Naive thymus-derived CD4-positive, alpha-beta T cell (primary cell): ENCODE results near the gene RFX6. TPM values are rescaled to one million over a fixed set of nuclear protein-coding genes. Genes with fewer than 3 reads are reported as not detected.

Experiments
- ATAC-seq: fragments of 150-1000 bp; cut with Tn5 transposase; 2 replicates; pipeline ENCODE4 v1.10.0; 2021; ENCODE audit warnings: mild to moderate bottlenecking, moderate library complexity
- CTCF ChIA-PET: fragments of 350-600 bp; sonication (Branson Sonifier 250); formaldehyde crosslinking; loops from one replicate; lab custom pipeline; 2021; ENCODE audit warnings: antibody characterized with exemption; lab: Charles Lee
- POLR2A ChIA-PET: fragments of 350-600 bp; sonication (Branson Sonifier 250); formaldehyde crosslinking; loops from one replicate; lab custom pipeline; 2021; ENCODE audit warnings: antibody characterized with exemption, inconsistent platforms; lab: Charles Lee
- DNase-seq, 9 donors: peaks; one replicate each; pipeline versions ENCODE4 v3.0.0 to v3.0.0-alpha.2; 2020 to 2022; ENCODE audit warnings: mixed read lengths in 1 of 9
- H3K27ac ChIP-seq: one replicate; pipeline ENCODE4 v1.7.0; 2013; ENCODE audit warnings: mild to moderate bottlenecking, low read depth, low read length, moderate library complexity
- H3K27me3 ChIP-seq, 2 donors: one replicate each; pipeline ENCODE4 v1.7.0; 2013; ENCODE audit warnings: low read length in 2 of 2, mild to moderate bottlenecking in 2 of 2, moderate library complexity in 2 of 2; ENCODE audit not compliant: control insufficient read depth in 2 of 2, insufficient read depth in 2 of 2
- H3K36me3 ChIP-seq, 3 experiments: 1 replicate in 2 of 3; 2 replicates in 1 of 3; pipeline ENCODE4 v1.7.0; 2013; ENCODE audit warnings: low read length in 3 of 3, mild to moderate bottlenecking in 3 of 3, moderate library complexity in 1 of 3; ENCODE audit not compliant: insufficient read depth in 3 of 3, control insufficient read depth in 2 of 3
- H3K4me1 ChIP-seq, 2 donors: one replicate each; pipeline ENCODE4 v1.7.0; 2013; ENCODE audit warnings: low read length in 2 of 2, mild to moderate bottlenecking in 2 of 2, moderate library complexity in 1 of 2; ENCODE audit not compliant: control insufficient read depth in 2 of 2, insufficient read depth in 2 of 2
- H3K4me3 ChIP-seq: 2 replicates; pipeline ENCODE4 v1.7.0; 2013; ENCODE audit warnings: mild to moderate bottlenecking, low read length
- H3K9me3 ChIP-seq, 3 experiments: 1 replicate in 2 of 3; 2 replicates in 1 of 3; pipeline ENCODE4 v1.7.0; 2013; ENCODE audit warnings: low read length in 3 of 3; ENCODE audit not compliant: control insufficient read depth in 2 of 3
- H3K27ac Mint-ChIP-seq, 9 donors: one replicate each; pipeline ENCODE4 v1.8.0; 2020 to 2022; ENCODE audit warnings: mixed read lengths in 9 of 9, mild to moderate bottlenecking in 8 of 9, moderate library complexity in 5 of 9, inconsistent platforms in 2 of 9
- H3K27me3 Mint-ChIP-seq, 5 donors: one replicate each; pipeline ENCODE4 v1.8.0; 2021 to 2022; ENCODE audit warnings: mixed read lengths in 5 of 5, mild to moderate bottlenecking in 1 of 5
- H3K36me3 Mint-ChIP-seq, 5 donors: one replicate each; pipeline ENCODE4 v1.8.0; 2020 to 2022; ENCODE audit warnings: mixed read lengths in 5 of 5, mild to moderate bottlenecking in 3 of 5, inconsistent platforms in 1 of 5
- H3K4me1 Mint-ChIP-seq, 7 donors: one replicate each; pipeline ENCODE4 v1.8.0; 2020 to 2022; ENCODE audit warnings: mixed read lengths in 7 of 7, mild to moderate bottlenecking in 3 of 7, inconsistent platforms in 1 of 7
- H3K4me3 Mint-ChIP-seq, 10 donors: one replicate each; pipeline ENCODE4 v1.8.0; 2020 to 2022; ENCODE audit warnings: mild to moderate bottlenecking in 10 of 10, mixed read lengths in 10 of 10, moderate library complexity in 6 of 10, inconsistent platforms in 2 of 10
- H3K9me3 Mint-ChIP-seq, 11 donors: one replicate each; pipeline ENCODE4 v1.8.0; 2020 to 2022; ENCODE audit warnings: mixed read lengths in 11 of 11, mild to moderate bottlenecking in 4 of 11, inconsistent platforms in 1 of 11, moderate library complexity in 1 of 11
- intact Hi-C, 2 donors: fragments of 100-400 bp; cut with micrococcal nuclease; formaldehyde crosslinking; loops; one replicate each; pipeline ENCODE4 v1.15.1; 2023
- polyA plus RNA-seq, 2 donors: library from polyadenylated mRNA; unstranded; fragments of 300-500 nt; fragmentation: Illumina TruSeq; gene quantifications; one replicate each; pipeline ENCODE4 v1.2.3, GENCODE V29; 2021
- total RNA-seq, 6 experiments: library from RNA in 5 of 6; stranded (reverse) in 5 of 6; gene quantifications; 1 replicate in 5 of 6; 2 replicates in 1 of 6; pipeline ENCODE4 v1.2.3 and lab custom pipeline; 2021 to 2026

The RFX6 gene
- total and polyA plus RNA-seq, 7 experiments from 2014 or later = not detected

DNA sequence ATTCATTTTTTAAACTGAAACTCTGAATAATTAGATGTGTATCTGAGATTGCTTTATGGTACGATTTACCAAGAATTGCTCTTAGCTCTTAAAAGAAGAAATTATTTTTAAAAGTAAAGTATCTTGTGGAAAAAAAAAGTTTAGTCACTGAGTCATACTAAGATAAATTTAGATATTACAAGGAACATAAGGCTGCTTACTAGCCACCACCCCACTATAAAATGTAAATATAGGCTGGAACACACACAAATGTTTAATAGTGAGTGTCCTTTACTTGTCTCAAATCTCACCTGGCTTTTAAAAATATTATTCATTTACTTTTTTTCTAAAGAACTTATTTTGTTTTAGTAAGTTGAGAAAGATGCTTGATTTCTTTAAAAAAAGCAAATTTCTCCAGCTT lies 17.6 kb downstream of the RFX6 start:
- Mint-ChIP-seq H3K9me3 (peaks cover 0 to 7% (median 0%) of the 10 kb centered on the region in 11 donors), H3K36me3 (no peaks in the 10 kb centered on the region), H3K4me1 (no peaks in the 10 kb centered on the region), H3K27me3 (peaks cover 0 to 11% (median 4%) of the 10 kb centered on the region in 5 donors), H3K27ac (no peak overlapping the region), H3K4me3 (no peak overlapping the region)
- Histone ChIP-seq H3K4me1 (no peaks in the 10 kb centered on the region), H3K9me3 (no peaks in the 10 kb centered on the region), H3K36me3 (no peaks in the 10 kb centered on the region), H3K27ac (no peak overlapping the region), H3K4me3 (no peak overlapping the region), H3K27me3 (no peaks in the 10 kb centered on the region)
- ATAC-seq (no peak), DNase-seq (no peak)
- intact Hi-C loops = no loop called here
- ChIA-PET CTCF (no interaction called here), POLR2A (no interaction called here)

GRCh38 chr6:116895935-116896334 lies 18.9 kb downstream of the RFX6 start:
- Histone ChIP-seq H3K36me3 (no peaks in the 10 kb centered on the region), H3K9me3 (no peaks in the 10 kb centered on the region), H3K4me3 (no peak overlapping the region), H3K27ac (no peak overlapping the region), H3K4me1 (no peaks in the 10 kb centered on the region), H3K27me3 (no peaks in the 10 kb centered on the region)
- no peak overlapping the region for H3K4me3 Mint-ChIP-seq
- intact Hi-C loops = no loop called here
- ChIA-PET POLR2A (no interaction called here), CTCF (no interaction called here)
- H3K4me1 Mint-ChIP-seq = no peaks in the 10 kb centered on the region
- no peak overlapping the region for H3K27ac Mint-ChIP-seq
- no peaks in the 10 kb centered on the region for H3K36me3 Mint-ChIP-seq
- DNase-seq (no peak), ATAC-seq (no peak)
- H3K27me3 Mint-ChIP-seq = peaks cover 0 to 11% (median 4%) of the 10 kb centered on the region in 5 donors
- H3K9me3 Mint-ChIP-seq = peaks cover 0 to 7% (median 0%) of the 10 kb centered on the region in 11 donors

DNA sequence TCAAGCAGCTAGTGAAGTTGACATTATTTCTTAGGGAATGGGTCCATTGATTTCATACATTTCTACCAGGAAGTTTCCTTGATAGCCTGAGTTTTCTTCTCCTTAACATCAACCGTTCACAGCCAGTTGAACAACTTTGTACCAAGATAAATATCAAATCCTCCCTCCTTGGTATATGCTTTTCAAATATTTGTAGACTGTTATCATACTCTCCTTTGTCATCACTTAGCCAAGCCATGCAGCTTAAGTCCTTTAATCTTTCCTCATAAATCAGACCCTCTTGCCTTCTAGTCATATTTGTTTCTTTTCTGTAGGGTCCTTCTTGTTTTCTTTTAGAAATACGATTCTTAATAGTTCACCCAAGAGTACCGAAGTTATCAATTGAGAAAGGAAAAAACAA lies 25.6 kb downstream of the RFX6 start:
- no peak for DNase-seq
- peaks cover 0 to 28% (median 10%) of the 10 kb centered on the region in 11 donors for H3K9me3 Mint-ChIP-seq
- no peaks in the 10 kb centered on the region for H3K4me1 Mint-ChIP-seq
- no peaks in the 10 kb centered on the region for H3K9me3 ChIP-seq
- no peak overlapping the region for H3K27ac ChIP-seq
- H3K36me3 ChIP-seq = no peaks in the 10 kb centered on the region
- peaks cover 0 to 5% (median 0%) of the 10 kb centered on the region in 5 donors for H3K36me3 Mint-ChIP-seq
- no peak overlapping the region for H3K27ac Mint-ChIP-seq
- ChIA-PET CTCF (no interaction called here), POLR2A (no interaction called here)
- H3K27me3 Mint-ChIP-seq = peaks cover 0 to 7% (median 4%) of the 10 kb centered on the region in 5 donors
- ATAC-seq = no peak
- intact Hi-C loops = no loop called here
- no peak overlapping the region for H3K4me3 ChIP-seq
- no peak overlapping the region for H3K4me3 Mint-ChIP-seq
- H3K4me1 ChIP-seq = no peaks in the 10 kb centered on the region
- H3K27me3 ChIP-seq = no peaks in the 10 kb centered on the region

DNA sequence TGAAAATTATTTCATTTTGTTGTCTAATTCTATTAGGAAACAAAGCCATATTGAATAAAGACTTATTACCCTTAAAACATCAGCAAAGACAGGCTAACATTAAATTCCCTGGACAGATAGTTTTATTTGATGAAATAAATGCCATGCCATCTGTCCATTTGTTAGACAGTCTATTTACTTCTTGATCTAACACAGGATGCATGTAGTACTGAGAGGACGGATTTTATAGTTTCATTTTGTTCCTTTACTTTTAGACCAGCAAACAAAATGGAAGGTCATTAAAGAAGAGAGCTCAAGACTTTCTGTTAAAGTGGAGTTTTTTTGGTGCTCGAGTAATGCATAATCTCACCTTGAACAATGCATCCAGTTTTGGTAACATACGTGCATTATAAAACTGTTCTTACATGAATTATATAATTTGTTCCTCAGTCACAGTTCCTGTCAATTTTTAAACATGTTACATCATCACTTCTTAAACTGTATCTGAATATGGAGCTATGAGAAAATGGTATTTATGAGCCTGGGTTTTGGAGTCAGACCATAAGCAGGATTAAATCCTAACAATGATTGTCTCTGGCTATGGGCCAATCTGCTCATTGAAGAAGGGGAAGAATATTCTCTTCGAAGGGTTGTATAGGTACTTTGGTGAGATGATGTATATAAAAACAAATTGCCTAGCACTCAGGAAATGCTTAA lies 46.0 kb downstream of the RFX6 start:
- H3K9me3 ChIP-seq = no peaks in the 10 kb centered on the region
- ChIA-PET CTCF (no interaction called here), POLR2A (no interaction called here)
- Mint-ChIP-seq H3K9me3 (no peaks in the 10 kb centered on the region), H3K27me3 (no peaks in the 10 kb centered on the region), H3K4me3 (no peak overlapping the region), H3K4me1 (no peaks in the 10 kb centered on the region), H3K27ac (no peak overlapping the region), H3K36me3 (no peaks in the 10 kb centered on the region)
- no peaks in the 10 kb centered on the region for H3K36me3 ChIP-seq
- H3K27ac ChIP-seq = no peak overlapping the region
- DNase-seq (no peak), ATAC-seq (no peak)
- no peak overlapping the region for H3K4me3 ChIP-seq
- no peaks in the 10 kb centered on the region for H3K27me3 ChIP-seq
- intact Hi-C loops = no loop called here
- no peaks in the 10 kb centered on the region for H3K4me1 ChIP-seq

- ChIA-PET POLR2A (no interaction called here), CTCF (no interaction called here)
- Mint-ChIP-seq H3K4me3 (no peak overlapping the region), H3K27ac (no peak overlapping the region), H3K9me3 (no peaks in the 10 kb centered on the region), H3K4me1 (no peaks in the 10 kb centered on the region), H3K27me3 (no peaks in the 10 kb centered on the region), H3K36me3 (no peaks in the 10 kb centered on the region)
- H3K4me3 ChIP-seq = no peak overlapping the region
- no peaks in the 10 kb centered on the region for H3K27me3 ChIP-seq
- ATAC-seq (no peak), DNase-seq (no peak)
- H3K4me1 ChIP-seq = no peaks in the 10 kb centered on the region
- H3K9me3 ChIP-seq = no peaks in the 10 kb centered on the region
- H3K36me3 ChIP-seq = no peaks in the 10 kb centered on the region
- intact Hi-C loops = no loop called here
- no peak overlapping the region for H3K27ac ChIP-seq
Observed at GRCh38 chr6:116924245-116924644, 47.2 kb downstream of the RFX6 start.

DNA sequence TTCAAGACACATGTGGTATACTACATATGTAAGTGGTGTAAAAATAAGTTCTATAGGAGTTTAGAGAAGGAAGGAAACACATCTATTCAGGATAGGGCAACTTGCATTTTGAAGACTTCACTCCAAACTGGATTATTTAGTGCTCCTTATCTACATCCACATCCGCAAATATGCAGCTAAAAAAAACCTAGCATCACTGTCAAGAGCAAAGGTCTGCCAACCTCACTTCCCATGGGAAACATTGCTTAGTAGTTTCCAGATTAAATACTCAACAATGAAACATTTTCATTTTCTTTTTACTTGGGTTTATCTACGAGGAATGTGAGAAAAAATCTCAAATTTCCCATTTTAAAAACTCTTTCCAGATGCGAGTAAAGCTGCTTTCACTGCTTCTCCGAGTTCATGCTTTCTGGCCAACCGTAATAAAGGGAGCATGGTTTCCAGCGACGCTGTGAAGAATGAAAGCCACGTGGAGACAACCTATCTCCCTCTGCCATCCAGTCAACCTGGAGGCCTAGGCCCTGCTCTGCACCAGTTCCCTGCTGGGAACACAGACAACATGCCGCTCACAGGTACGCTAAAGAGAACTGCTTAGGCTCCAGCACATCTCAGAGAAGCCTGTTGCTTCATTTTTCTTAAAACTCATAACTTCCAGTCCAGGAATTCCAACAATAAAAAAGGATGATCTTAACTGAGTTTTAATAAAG lies 48.2 kb downstream of the RFX6 start:
- Histone ChIP-seq H3K9me3 (no peaks in the 10 kb centered on the region), H3K27me3 (no peaks in the 10 kb centered on the region), H3K27ac (no peak overlapping the region), H3K36me3 (no peaks in the 10 kb centered on the region), H3K4me3 (no peak overlapping the region), H3K4me1 (no peaks in the 10 kb centered on the region)
- no peaks in the 10 kb centered on the region for H3K4me1 Mint-ChIP-seq
- POLR2A ChIA-PET = no interaction called here
- CTCF ChIA-PET = no interaction called here
- intact Hi-C loops = no loop called here
- H3K4me3 Mint-ChIP-seq = no peak overlapping the region
- H3K27ac Mint-ChIP-seq = no peak overlapping the region
- H3K27me3 Mint-ChIP-seq = no peaks in the 10 kb centered on the region
- no peak for DNase-seq
- peaks cover 0 to 4% (median 0%) of the 10 kb centered on the region in 11 donors for H3K9me3 Mint-ChIP-seq
- H3K36me3 Mint-ChIP-seq = no peaks in the 10 kb centered on the region
- no peak for ATAC-seq

DNA sequence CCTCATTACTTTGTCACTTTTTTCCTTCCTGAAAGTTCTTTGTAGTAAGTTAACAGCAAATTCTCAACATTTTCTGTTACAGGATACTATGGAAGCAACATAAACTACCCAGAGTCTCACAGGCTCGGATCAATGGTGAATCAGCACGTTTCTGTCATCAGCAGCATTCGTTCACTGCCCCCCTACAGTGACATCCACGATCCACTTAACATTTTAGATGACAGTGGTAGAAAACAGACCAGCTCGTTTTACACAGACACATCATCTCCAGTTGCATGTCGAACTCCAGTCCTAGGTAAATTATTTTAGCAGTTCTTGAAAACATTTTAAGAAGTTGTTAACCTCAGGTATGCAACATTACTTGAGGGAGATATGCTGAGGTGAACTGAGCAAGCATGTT lies 51.6 kb downstream of the RFX6 start:
- intact Hi-C loops = no loop called here
- no peaks in the 10 kb centered on the region for H3K4me1 Mint-ChIP-seq
- H3K9me3 Mint-ChIP-seq = peaks cover 0 to 11% (median 0%) of the 10 kb centered on the region in 11 donors

More for the DNA sequence above, 51.6 kb downstream of the RFX6 start:
- Histone ChIP-seq H3K4me3 (no peak overlapping the region), H3K9me3 (no peaks in the 10 kb centered on the region), H3K27ac (no peak overlapping the region), H3K27me3 (no peaks in the 10 kb centered on the region), H3K4me1 (no peaks in the 10 kb centered on the region), H3K36me3 (no peaks in the 10 kb centered on the region)
- ATAC-seq (no peak), DNase-seq (no peak)
- Mint-ChIP-seq H3K36me3 (no peaks in the 10 kb centered on the region), H3K4me3 (no peak overlapping the region), H3K27me3 (peaks cover 0 to 5% (median 0%) of the 10 kb centered on the region in 5 donors), H3K27ac (no peak overlapping the region)
- ChIA-PET POLR2A (no interaction called here), CTCF (no interaction called here)
